Stimulated activated CD4-positive, alpha-beta T cell treated with anti-CD3 and anti-CD28 coated beads, Interleukin-12 subunit alpha, Interleukin-12 subunit beta, amount 100 ng/mL, for 48 hours (primary cell): Measurements from ENCODE around the gene C2orf80.
"Not testable (repeated sequence)": the region's sequence is repeated elsewhere in the genome, so short reads cannot be mapped to it uniquely, and the experiment has no call there.

Experiments
- DNase-seq, 3 donors: peaks; one replicate each; pipeline ENCODE4 v3.0.0-alpha.2; 2020; ENCODE audit warnings: low read depth in 2 of 3, low spot score in 1 of 3

The C2orf80 gene

GRCh38 chr2:208135794-208136715 lies 53.8 kb downstream of the C2orf80 start:
- no peak for DNase-seq

GRCh38 chr2:208134928-208135586 lies 54.8 kb downstream of the C2orf80 start:
- DNase-seq = no peak

GRCh38 chr2:208130712-208131110 lies 59.1 kb downstream of the C2orf80 start:
- DNase-seq = no peak

- no peak for DNase-seq
Measured at GRCh38 chr2:208129744-208130711, 59.8 kb downstream of the C2orf80 start, which contains the start of gene CRYGC. Gene CRYGC (minus strand): TSS chr2:208129828. CDS start chr2:208129792, 36 bp downstream.

- no peak for DNase-seq
Measured at GRCh38 chr2:208128136-208128535, 61.7 kb downstream of the C2orf80 start.

GRCh38 chr2:208127090-208127489 lies 62.7 kb downstream of the C2orf80 start:
- DNase-seq = no peak

GRCh38 chr2:208125251-208125650 lies 64.6 kb downstream of the C2orf80 start:
- no peak for DNase-seq

- not testable (repeated sequence) for DNase-seq
Measured at GRCh38 chr2:208124013-208124715, 65.7 kb downstream of the C2orf80 start, which contains the start of gene CRYGD. Gene CRYGD (minus strand): TSS chr2:208124524. CDS start chr2:208124473, 51 bp downstream.

- no peak for DNase-seq
Measured at GRCh38 chr2:208122248-208122647, 67.6 kb downstream of the C2orf80 start.

GRCh38 chr2:208118918-208119317 lies 70.9 kb downstream of the C2orf80 start:
- no peak for DNase-seq

- DNase-seq = not testable (repeated sequence)
Measured at GRCh38 chr2:208117390-208117789, 72.4 kb downstream of the C2orf80 start.
